ENCODE measurements around the gene POTEF.
"Not testable (repeated sequence)": the region's sequence is repeated elsewhere in the genome, so short reads cannot be mapped to it uniquely, and the experiment has no call there.

POTEF gene

DNA sequence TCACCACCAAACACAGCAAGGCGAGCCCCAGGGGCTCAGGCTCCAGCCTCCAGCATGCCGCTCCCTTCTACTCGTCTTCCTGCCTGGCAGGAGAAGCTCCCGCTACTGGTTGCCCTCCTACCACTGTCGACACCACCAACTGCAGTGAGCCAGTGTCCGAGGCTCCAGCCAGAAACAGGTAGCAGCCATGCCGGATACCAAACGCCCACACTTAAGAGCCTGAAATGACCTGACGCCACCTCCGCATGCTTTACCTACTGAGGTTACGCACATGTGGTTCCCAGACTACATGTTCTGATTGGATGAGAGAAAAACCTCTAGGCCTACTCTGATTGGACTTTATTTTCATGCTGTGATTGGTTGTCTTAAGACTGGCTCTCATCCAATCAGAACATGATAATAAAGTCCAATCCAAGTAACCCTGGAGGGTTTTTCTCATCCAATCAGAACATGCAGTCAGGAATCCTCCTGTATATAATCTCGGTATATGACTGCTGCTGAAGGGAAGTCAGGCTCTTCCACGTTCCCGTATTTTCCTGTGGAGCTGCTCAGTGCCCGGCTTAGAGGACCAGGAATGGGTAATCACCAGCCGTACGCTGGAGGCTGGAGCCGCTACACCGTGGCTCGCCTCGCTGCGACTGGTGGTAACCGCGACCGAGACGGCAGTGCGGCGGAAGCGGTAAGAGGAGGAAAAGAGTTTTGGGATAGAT lies at the start of gene POTEF:
Gene POTEF (minus strand): TSS at position 103 of the 710 bp plus-strand sequence. CDS start 8,707 bp downstream, outside the sequence.
- not testable (repeated sequence) for DNase-seq

GRCh38 chr2:130174866-130175265 lies 45.8 kb upstream of the POTEF start:
- not testable (repeated sequence) for DNase-seq

- no peak for DNase-seq
These were observed 40.9 kb upstream of the POTEF start for GRCh38 chr2:130169896-130170295.

DNA sequence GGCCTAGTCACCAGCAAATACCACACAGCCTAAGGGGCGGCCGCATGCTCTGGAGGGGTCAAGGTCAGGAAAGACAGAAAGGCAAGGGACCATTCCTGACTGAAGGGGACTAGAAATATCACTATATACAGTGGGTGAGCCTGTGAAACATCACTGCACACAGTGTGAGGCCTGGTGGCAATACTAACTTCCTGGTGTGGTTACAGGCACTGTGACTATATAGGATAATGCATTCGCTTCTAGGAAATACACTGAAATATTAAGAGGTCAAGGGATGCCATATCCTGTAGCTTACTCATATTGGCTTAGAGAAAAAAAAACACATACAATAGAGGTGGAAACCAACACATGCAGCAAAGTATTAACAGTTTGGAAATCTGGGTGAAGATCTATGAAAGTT lies 40.1 kb upstream of the POTEF start:
- DNase-seq, result not testable (repeated sequence)

- DNase-seq, result not testable (repeated sequence)
These were observed 37.6 kb upstream of the POTEF start for GRCh38 chr2:130166611-130167010.

- no peak for DNase-seq
These were observed 36.4 kb upstream of the POTEF start for GRCh38 chr2:130165293-130166016.

- no peak for DNase-seq
These were observed 33.9 kb upstream of the POTEF start for GRCh38 chr2:130162968-130163367.

- DNase-seq, result not testable (repeated sequence)
These were observed 33.5 kb upstream of the POTEF start for GRCh38 chr2:130162486-130162885.

- DNase-seq, result not testable (repeated sequence)
These were observed 32.0 kb upstream of the POTEF start for GRCh38 chr2:130160838-130161705.

DNA sequence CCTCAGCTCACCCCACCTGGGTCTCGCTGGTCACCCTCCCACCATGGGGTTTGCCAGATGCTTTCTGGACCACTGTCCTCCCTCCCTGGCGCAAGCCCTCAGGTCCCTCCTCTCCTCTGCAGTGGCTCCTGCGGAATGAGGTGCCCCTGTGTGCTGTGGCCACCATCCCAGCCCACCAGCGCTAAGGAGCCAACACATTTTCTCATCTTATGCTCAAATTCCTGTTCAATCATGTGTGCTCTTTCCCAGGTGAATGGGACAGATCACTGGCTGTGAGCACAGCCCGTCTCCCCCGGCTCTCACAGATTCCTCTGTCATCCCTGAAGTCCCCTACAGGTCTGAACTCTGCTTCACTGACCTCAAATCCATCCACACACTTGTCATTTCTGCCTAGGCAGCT lies 31.1 kb upstream of the POTEF start:
- no peak for DNase-seq

DNA sequence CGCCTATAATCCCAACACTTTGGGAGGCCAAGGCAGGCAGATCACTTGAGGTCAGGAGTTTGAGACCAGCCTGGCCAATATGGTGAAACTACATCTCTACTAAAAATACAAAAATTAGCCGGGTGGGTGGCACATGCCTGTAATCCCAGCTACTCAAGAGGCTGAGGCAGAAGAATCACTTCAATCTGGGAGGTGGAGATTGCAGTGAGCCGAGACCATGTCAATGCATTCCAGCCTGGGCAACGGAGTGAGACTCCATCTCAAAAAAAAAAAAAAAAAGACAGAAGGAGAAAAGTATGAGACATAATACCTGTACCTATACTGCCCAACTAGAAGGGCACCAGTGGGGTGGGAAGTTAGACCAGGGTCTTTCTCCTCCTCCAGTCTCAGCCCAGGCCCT lies 30.4 kb upstream of the POTEF start:
- not testable (repeated sequence) for DNase-seq

DNA sequence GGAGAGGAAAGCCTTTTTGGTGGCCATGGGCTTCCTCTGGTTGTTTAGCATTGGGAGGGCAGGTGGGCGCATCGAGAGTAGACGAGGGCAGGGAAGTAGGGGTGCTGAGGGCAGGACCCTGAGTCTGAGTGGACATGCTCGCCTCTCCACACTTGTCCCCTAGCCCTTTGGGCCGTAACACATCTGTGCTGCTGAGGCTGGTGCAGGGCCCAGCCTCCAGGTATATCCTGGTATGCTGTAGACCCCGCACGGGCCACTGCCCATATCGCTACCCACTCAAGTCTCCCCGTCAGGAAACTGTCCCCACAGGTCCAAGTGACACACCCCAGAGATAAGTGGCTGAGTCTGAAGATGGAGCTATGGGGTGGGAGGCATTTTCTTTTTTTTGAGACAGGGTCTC lies 29.6 kb upstream of the POTEF start:
- DNase-seq, result no peak

DNA sequence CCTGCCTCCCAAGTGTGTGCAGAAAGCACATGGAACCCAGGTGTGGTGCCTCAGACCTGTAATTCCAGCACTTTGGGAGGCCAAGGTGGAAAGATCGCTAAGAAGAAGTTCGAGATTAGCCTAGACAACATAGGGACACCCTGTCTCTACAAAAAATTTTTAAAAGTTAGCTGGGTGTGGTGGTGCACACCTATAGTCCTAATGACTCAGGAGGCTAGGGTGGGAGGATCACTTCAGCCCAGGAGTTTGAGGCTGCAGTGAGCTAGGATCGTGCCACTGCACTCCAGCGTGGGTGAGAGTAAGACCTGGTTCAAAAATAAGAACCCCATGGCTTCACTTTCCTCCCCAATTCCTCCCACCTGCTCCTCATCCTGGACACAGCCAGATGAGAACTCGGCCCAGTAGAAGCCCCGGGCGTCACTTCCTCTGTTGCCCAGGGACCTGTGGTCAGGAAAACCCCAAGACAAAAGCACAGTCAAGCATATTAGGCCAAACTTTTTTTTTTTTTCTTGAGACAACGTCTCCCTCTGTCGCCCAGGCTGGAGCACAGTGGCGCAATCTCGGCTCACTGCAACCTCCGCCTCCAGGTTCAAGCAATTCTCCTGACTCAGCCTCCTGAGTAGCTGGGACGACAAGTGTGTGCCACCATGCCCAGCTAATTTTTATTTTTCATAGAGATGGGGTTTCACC lies 28.9 kb upstream of the POTEF start:
- DNase-seq, result not testable (repeated sequence)

- DNase-seq, result not testable (repeated sequence)
These were observed 28.3 kb upstream of the POTEF start for GRCh38 chr2:130157354-130157753.

GRCh38 chr2:130156624-130157004 lies 27.6 kb upstream of the POTEF start:
- no peak for DNase-seq

DNA sequence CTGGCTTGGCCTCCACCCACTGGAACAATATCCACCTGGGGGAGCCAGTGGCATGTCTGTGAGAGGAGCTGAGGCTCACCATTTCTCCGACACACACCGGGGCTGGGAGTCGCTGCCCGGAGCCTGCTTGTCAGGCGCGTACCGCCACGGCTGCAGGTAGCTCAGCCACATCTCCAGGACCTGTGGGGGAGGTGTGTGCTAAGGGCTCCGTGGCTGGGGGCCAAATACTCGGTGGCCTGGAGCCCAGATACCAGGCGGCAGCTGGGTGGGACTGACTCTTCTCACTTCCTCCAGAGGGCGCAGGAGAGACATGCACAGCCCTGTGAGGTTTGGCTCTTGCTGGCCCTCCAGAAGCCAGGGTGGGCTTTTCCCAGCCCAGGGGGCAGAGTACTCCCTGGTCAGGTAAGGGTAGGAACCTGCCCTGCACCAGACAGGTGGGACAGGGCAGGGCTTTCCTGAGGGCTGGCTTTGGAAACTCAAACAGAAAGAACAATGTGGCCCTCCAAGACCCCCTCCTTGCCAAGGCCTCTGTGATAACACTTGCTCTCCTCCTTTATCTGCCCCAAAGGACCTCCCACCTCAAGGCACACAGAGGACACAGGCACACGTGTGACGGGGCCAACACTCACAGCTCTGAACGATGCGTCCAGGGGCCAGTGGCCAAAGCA lies 27.1 kb upstream of the POTEF start:
- not testable (repeated sequence) for DNase-seq

GRCh38 chr2:130154773-130155765 lies 26.0 kb upstream of the POTEF start:
- DNase-seq, result no peak

DNA sequence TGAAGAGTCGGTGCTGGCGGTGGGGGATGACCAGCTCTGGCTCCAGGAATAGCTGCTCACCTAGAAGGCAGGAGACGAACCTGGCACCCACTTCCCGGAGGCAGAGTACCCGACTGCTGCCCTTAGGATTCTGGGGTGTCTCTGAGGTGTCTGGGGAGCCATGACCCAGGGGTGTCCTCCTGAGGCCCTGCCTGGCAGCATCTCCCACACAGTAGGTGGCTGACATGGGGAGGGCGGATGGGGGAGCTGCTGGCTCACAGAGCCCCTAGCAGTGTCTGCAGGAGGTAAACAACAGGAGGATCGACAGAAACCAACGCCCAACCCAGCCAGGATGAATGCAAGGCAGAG lies 25.4 kb upstream of the POTEF start:
- not testable (repeated sequence) for DNase-seq

DNA sequence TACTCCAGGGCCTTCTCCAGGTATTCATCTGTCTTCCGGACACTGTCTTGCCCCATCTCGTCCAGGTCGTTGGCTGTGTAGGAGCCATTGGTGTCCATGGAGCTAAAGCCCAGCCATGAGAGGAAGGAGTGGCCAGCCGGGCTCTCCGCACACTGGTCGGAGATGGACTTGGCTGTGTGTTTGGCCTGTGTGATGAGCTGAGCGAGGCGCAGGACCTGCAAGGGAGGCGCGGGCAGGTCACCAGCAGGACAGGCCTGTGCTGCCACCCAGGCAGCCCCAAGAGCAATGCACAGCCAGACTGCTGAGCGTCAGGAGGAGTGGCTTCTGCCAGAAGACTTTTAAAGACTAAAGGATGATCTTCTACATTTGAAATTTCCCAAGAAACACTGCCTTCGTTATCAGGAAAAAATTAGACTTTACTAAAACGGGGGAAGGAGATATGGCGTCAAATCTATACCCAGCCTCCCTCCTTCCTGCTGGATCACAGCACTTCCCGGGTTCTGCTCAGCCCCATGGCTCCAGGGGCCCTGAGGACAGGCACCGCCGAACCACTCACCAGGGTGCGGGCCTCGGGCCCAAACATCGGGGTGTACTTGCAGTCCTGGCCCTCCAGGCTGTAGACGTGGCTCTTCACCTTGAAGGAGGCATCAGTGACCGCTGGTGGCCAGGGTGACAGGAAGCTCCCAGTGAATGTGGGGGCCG lies 24.9 kb upstream of the POTEF start:
- not testable (repeated sequence) for DNase-seq
